Endothelial cell of hepatic sinusoid (primary cell): ENCODE measurements around the gene NFILZ.
"Not testable (repeated sequence)": the region's sequence is repeated elsewhere in the genome, so short reads cannot be mapped to it uniquely, and the experiment has no call there.

Experiments used
- in situ Hi-C: cut with HindIII; loops from 2 replicates; pipeline ENCODE4 v1.10.0; 2017; ENCODE audit warnings: low sequenced_read_pairs

The NFILZ gene

GRCh38 chr19:8610936-8611300 is 19.5 kb upstream of the NFILZ start:
- in situ Hi-C loops, result no loop called here

- in situ Hi-C loops, result no loop called here
Observed at GRCh38 chr19:8611391-8611876, 19.0 kb upstream of the NFILZ start.

- in situ Hi-C loops, result no loop called here
Observed at GRCh38 chr19:8611877-8612806, 18.3 kb upstream of the NFILZ start.

- in situ Hi-C loops, result no loop called here
Observed at GRCh38 chr19:8612807-8613171, 17.6 kb upstream of the NFILZ start.

GRCh38 chr19:8614455-8614854 is 16.0 kb upstream of the NFILZ start:
- in situ Hi-C loops, result no loop called here

GRCh38 chr19:8615024-8615423 is 15.4 kb upstream of the NFILZ start:
- in situ Hi-C loops, result no loop called here

- in situ Hi-C loops, result no loop called here
Observed at GRCh38 chr19:8615813-8616596, 14.4 kb upstream of the NFILZ start.

GRCh38 chr19:8616861-8617260 is 13.6 kb upstream of the NFILZ start:
- in situ Hi-C loops, result no loop called here

GRCh38 chr19:8617325-8617724 is 13.1 kb upstream of the NFILZ start:
- in situ Hi-C loops, result not testable (repeated sequence)

GRCh38 chr19:8617984-8618383 is 12.4 kb upstream of the NFILZ start:
- in situ Hi-C loops, result no loop called here

GRCh38 chr19:8618751-8619150 is 11.7 kb upstream of the NFILZ start:
- in situ Hi-C loops, result no loop called here

GRCh38 chr19:8622886-8623285 is 7.5 kb upstream of the NFILZ start:
- in situ Hi-C loops, result not testable (repeated sequence)

- in situ Hi-C loops, result no loop called here
Observed at GRCh38 chr19:8626842-8627241, 3.6 kb upstream of the NFILZ start.

- in situ Hi-C loops, result no loop called here
Observed at GRCh38 chr19:8629184-8629583, 1.2 kb upstream of the NFILZ start.

- in situ Hi-C loops, result loop anchor here (5.0 kb wide), 1 partner anchor 39 kb away; no protein-coding TSS in a partner anchor
Observed at GRCh38 chr19:8630796-8631424, 477 bp downstream of the NFILZ start.

GRCh38 chr19:8631425-8631819 is 989 bp downstream of the NFILZ start:
- in situ Hi-C loops, result loop anchor here (5.0 kb wide), 1 partner anchor 39 kb away; no protein-coding TSS in a partner anchor

GRCh38 chr19:8635422-8635821 is 5.0 kb downstream of the NFILZ start:
- in situ Hi-C loops, result no loop called here

GRCh38 chr19:8637070-8637469 is 6.6 kb downstream of the NFILZ start:
- in situ Hi-C loops, result not testable (repeated sequence)

- in situ Hi-C loops, result no loop called here
Observed at GRCh38 chr19:8638078-8638619, 7.7 kb downstream of the NFILZ start.

GRCh38 chr19:8639821-8640401 is 9.5 kb downstream of the NFILZ start:
- in situ Hi-C loops, result no loop called here
